Erythroblast (primary cell): ENCODE data around the gene TBX4.

Experiments used
- GATA1 ChIP-seq: IDR thresholded peaks from 2 replicates; pipeline ENCODE4 v1.6.1; 2011; ENCODE audit warnings: low read depth, mild to moderate bottlenecking, control low read depth, low read length, moderate library complexity
- POLR2A ChIP-seq: IDR thresholded peaks from 2 replicates; pipeline ENCODE4 v1.6.1; 2011; ENCODE audit warnings: mild to moderate bottlenecking, low read length

- TF ChIP-seq POLR2A (no peak), GATA1 (no peak)
Observed at GRCh38 chr17:61453566-61454380, 1.6 kb downstream of the TBX4 start.
